HG03457 (cell line): ENCODE measurements around the gene CATSPER3.

Source experiments
- ATAC-seq: cut with Tn5 transposase; IDR thresholded peaks from one replicate; pipeline ENCODE4 v1.9.1; 2021; ENCODE audit warnings: moderate number of reproducible peaks; ENCODE audit not compliant: unreplicated experiment

Gene CATSPER3

GRCh38 chr5:135039271-135040033, 71.7 kb downstream of the CATSPER3 start:
- ATAC-seq = no peak

GRCh38 chr5:135040034-135040332, 72.3 kb downstream of the CATSPER3 start:
- no peak for ATAC-seq

- no peak for ATAC-seq
Measured at GRCh38 chr5:135040333-135041144, 72.8 kb downstream of the CATSPER3 start.

- ATAC-seq = no peak
Measured at GRCh38 chr5:135041145-135041587, 73.5 kb downstream of the CATSPER3 start.

GRCh38 chr5:135041726-135042125, 74.0 kb downstream of the CATSPER3 start:
- no peak for ATAC-seq

- ATAC-seq = no peak
Measured at GRCh38 chr5:135042595-135042994, 74.9 kb downstream of the CATSPER3 start.

- no peak for ATAC-seq
Measured at GRCh38 chr5:135045488-135045887, 77.8 kb downstream of the CATSPER3 start.

GRCh38 chr5:135046661-135047346, 79.1 kb downstream of the CATSPER3 start:
- no peak for ATAC-seq

- ATAC-seq = no peak
Measured at GRCh38 chr5:135047347-135047695, 79.6 kb downstream of the CATSPER3 start.

GRCh38 chr5:135048286-135048685, 80.6 kb downstream of the CATSPER3 start:
- ATAC-seq = no peak

GRCh38 chr5:135048930-135049329, 81.2 kb downstream of the CATSPER3 start:
- no peak for ATAC-seq

- ATAC-seq = no peak
Measured at GRCh38 chr5:135050244-135050767, 82.6 kb downstream of the CATSPER3 start.

- ATAC-seq = no peak
Measured at GRCh38 chr5:135051399-135051798, 83.7 kb downstream of the CATSPER3 start.

GRCh38 chr5:135051872-135052271, 84.2 kb downstream of the CATSPER3 start:
- ATAC-seq = no peak

GRCh38 chr5:135052511-135053145, 84.9 kb downstream of the CATSPER3 start:
- no peak for ATAC-seq

GRCh38 chr5:135053278-135053677, 85.6 kb downstream of the CATSPER3 start:
- peak; percentile 76 for ATAC-seq

- ATAC-seq = no peak
Measured at GRCh38 chr5:135053989-135054388, 86.3 kb downstream of the CATSPER3 start.

GRCh38 chr5:135054546-135054945, 86.8 kb downstream of the CATSPER3 start:
- ATAC-seq = no peak

- no peak for ATAC-seq
Measured at GRCh38 chr5:135055396-135055795, 87.7 kb downstream of the CATSPER3 start.

- ATAC-seq = no peak
Measured at GRCh38 chr5:135056316-135057030, 88.8 kb downstream of the CATSPER3 start.
